NOMO-1 treated with DMSO at 0.1 percent for 48 hours (cell line): ENCODE data around the gene PIGU.
A peak's percentile ranks its signal among the peaks of the same experiment; 100 is the strongest.

Experiments
- DNase-seq: peaks from one replicate; lab custom pipeline; 2025; ENCODE audit not compliant: unreplicated experiment; lab: John Stamatoyannopoulos, UW

The PIGU gene

GRCh38 chr20:34560141-34560523 is 116.8 kb downstream of the PIGU start:
- DNase-seq = no peak

GRCh38 chr20:34559311-34560140 is 117.4 kb downstream of the PIGU start:
- DNase-seq = no peak

GRCh38 chr20:34558320-34559218 is 118.3 kb downstream of the PIGU start, which contains the start of gene MAP1LC3A:
Gene MAP1LC3A (plus strand): TSS chr20:34558718. CDS start chr20:34558869, 151 bp downstream.
- DNase-seq = no peak

- DNase-seq = no peak
These were observed 119.0 kb downstream of the PIGU start for GRCh38 chr20:34557936-34558319.

- no peak for DNase-seq
These were observed 123.5 kb downstream of the PIGU start for GRCh38 chr20:34553366-34553867.

- no peak for DNase-seq
These were observed 124.3 kb downstream of the PIGU start for GRCh38 chr20:34552569-34552968.

- DNase-seq = no peak
These were observed 127.0 kb downstream of the PIGU start for GRCh38 chr20:34549929-34550305.

GRCh38 chr20:34549291-34549928 is 127.5 kb downstream of the PIGU start:
- peak; percentile 3 for DNase-seq

GRCh38 chr20:34547844-34548613 is 128.9 kb downstream of the PIGU start:
- no peak for DNase-seq

- DNase-seq = no peak
These were observed 130.1 kb downstream of the PIGU start for GRCh38 chr20:34546751-34547181.

- DNase-seq = no peak
These were observed 132.6 kb downstream of the PIGU start for GRCh38 chr20:34544109-34544796.

GRCh38 chr20:34543463-34544056 is 133.3 kb downstream of the PIGU start:
- DNase-seq = no peak

GRCh38 chr20:34542439-34542838 is 134.5 kb downstream of the PIGU start:
- DNase-seq = no peak

GRCh38 chr20:34541917-34542316 is 135.0 kb downstream of the PIGU start:
- DNase-seq = no peak

- no peak for DNase-seq
These were observed 135.5 kb downstream of the PIGU start for GRCh38 chr20:34541264-34541901.

- DNase-seq = no peak
These were observed 136.2 kb downstream of the PIGU start for GRCh38 chr20:34540596-34541263.

- no peak for DNase-seq
These were observed 137.1 kb downstream of the PIGU start for GRCh38 chr20:34539756-34540155.

- peak; percentile 40 for DNase-seq
These were observed 138.2 kb downstream of the PIGU start for GRCh38 chr20:34538671-34539123.
